NCI-H69 (cell line): ENCODE data around the gene SPACA1.
A peak's percentile ranks its signal among the peaks of the same experiment; 100 is the strongest.
"Not testable (repeated sequence)": the region's sequence is repeated elsewhere in the genome, so short reads cannot be mapped to it uniquely, and the experiment has no call there.

Experiments used
- DNase-seq: peaks from one replicate; lab custom pipeline; 2025; lab: John Stamatoyannopoulos, UW

SPACA1 gene

DNA sequence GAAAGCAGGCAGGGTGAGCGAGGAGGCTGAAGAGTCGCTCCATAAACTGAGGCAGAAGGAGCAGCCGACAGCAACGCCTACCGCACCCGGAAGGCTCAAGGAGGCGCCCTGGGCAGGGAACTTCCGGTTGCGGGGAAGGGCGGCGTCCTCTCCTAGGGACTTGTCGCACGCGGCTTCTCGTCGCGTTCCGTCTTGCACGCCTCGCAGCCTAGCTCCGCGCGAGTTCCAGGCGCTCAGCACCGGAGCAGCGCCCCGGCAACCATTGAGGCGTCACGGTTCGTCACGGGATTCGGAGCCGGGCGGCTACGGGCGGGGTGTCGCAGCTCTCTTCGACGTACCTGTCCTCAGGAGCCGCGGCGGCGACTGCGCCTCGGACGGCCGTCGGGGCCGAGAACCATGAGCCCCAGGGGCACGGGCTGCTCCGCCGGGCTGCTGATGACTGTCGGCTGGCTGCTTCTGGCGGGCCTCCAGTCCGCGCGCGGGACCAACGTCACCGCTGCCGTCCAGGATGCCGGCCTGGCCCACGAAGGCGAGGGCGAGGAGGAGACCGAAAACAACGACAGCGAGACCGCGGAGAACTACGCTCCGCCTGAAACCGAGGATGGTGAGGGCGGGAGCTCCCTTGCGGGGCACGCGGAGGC is at the start of gene SPACA1:
SPACA1 (plus strand) TSS at position 332 of the 641 bp plus-strand sequence; CDS start at position 397, 65 bp downstream.
- no peak for DNase-seq

DNA sequence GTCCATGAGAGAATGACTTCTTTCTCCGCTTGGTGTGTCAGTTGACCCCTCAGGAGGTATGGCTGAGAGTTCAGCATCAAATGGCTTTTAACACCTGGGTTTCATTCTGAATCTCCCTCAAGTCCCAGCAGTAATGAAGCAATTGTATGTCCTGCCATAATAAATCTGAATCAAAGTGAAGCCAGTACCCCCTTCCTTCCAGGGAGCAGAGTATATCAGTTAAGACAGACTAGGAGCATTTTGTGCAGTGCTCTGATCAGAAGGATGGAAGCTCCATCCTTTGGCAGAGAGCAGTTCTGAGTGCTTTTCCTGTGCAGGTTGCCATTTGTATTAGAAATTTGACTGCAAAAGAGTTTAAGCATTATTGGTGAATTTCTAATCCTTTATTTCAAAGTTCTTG is 46.9 kb upstream of the SPACA1 start:
- DNase-seq, result no peak

DNA sequence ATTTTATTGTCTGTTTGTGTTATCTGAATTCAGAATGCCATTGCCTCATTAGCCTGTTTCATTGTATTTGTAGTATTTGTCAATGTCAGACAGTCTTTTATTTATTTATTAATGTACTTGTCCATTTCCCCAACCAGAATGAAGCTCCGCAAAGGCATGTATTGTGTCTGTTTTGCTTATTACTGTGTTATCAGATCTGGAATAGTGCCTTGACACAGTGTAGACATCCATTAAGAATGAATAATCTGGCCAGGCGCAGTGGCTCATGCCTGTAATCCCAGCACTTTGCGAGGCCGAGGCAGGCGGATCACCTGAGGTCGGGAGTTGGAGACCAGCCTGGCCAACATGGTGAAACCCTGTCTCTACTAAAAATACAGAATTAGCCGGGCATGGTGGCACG is 46.4 kb upstream of the SPACA1 start:
- DNase-seq, result not testable (repeated sequence)

DNA sequence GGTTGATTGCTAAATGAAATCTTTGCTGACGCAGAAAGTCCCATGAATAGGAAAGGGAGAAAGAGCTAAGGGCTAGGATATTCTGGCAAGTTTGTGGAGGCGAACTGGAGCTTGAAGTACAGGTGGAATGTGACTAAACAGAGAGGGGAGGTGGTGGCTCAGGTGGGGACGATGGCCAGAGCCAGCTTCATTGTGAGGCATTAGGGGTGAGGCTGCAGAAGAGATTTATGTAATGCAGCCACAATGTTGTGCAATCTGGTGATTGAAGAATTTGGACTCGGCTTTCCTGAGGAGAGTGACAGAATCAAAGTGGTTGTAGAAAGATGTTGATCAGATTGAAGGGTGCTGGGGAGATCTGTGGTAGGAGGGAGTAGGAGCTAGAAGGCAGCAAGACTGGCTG is 42.9 kb upstream of the SPACA1 start:
- no peak for DNase-seq

DNA sequence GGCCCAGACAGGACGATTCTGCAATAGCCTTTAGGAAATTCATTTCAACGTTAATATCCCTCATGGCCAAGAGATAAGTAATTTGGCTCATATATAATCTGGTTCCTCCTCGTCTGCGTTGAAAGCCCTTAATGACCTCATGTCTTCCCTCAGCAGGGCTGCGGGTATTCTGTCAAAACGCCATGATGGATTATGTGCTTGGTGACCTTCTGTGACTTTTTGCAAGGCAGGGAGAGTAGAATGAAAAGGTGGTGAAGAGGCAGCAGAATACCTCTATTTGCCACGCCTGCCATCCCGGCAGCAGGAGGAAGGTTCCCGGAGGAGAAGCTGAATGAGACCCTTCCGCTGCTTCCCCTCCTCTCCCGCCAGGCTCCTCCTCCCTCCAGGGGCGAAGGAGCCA is 41.1 kb upstream of the SPACA1 start:
- DNase-seq, result peak; percentile 45

GRCh38 chr6:88008411-88008810 is 39.2 kb upstream of the SPACA1 start:
- DNase-seq, result no peak

DNA sequence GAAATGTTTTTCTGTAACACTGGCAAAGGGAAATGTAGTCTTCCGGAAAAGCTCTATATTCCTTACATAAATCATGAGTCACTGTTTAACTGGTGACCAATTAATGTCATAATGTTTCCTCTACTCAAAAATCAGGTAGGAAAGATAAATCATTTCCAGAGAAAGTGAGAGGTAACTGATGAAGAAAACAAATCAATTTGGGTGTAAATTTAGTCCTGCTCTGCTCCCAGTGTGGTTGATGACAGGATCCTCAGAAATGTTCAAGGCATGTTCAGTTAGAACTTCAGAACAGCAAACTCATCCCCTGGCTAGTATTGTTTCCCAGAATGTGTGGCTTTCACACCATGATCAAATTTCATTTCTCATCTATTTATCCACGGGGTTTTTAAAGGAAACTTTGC is 38.8 kb upstream of the SPACA1 start:
- DNase-seq, result no peak

- no peak for DNase-seq
Observed at GRCh38 chr6:88013015-88013414, 34.6 kb upstream of the SPACA1 start.

- peak; percentile 7 for DNase-seq
Observed at GRCh38 chr6:88013554-88013953, 34.1 kb upstream of the SPACA1 start.

DNA sequence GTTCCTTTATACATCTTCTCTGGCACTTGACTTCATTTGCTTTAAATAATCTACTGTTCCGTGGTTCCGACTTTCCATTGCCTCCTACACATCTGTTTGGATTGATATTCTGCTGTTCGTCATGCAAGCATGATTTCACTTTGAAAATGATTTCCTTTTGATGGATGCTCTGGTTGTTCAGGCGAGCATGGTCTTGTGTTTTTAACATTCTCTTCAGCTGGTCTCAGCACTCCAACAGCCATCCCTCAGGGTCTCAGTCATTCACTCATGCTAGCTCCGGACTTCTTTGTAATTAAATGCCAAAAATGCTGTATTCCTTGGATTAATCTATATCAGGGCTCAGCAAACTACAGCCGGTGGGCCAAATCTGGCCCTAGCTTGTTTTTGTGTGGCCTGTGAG is 27.2 kb upstream of the SPACA1 start:
- DNase-seq, result no peak

GRCh38 chr6:88024696-88025095 is 22.9 kb upstream of the SPACA1 start:
- no peak for DNase-seq

GRCh38 chr6:88031550-88031949 is 16.1 kb upstream of the SPACA1 start:
- DNase-seq, result no peak

DNA sequence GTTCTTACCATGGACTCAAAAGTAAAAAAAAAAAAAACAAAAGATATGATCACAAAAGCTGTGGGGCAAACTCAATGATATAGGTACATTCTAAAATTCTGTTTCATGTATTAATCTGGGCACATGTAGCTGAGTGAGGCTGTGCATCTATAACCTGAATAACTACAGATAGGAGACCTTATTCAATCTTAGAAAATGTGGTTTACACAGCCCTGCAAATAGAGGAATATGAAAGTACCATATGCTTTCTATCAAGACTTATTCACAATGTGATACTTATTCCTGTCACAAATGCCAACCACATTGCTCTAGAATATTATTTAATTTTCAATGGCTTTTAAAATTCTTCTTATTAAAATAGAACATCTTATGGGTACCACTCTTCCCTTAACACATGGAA is 3.1 kb upstream of the SPACA1 start:
- DNase-seq, result no peak

GRCh38 chr6:88045521-88046136 is 2.0 kb upstream of the SPACA1 start:
- DNase-seq, result no peak

GRCh38 chr6:88048578-88048977 is 937 bp downstream of the SPACA1 start:
- DNase-seq, result peak; percentile 89

GRCh38 chr6:88050140-88050818 is 2.6 kb downstream of the SPACA1 start:
- no peak for DNase-seq

DNA sequence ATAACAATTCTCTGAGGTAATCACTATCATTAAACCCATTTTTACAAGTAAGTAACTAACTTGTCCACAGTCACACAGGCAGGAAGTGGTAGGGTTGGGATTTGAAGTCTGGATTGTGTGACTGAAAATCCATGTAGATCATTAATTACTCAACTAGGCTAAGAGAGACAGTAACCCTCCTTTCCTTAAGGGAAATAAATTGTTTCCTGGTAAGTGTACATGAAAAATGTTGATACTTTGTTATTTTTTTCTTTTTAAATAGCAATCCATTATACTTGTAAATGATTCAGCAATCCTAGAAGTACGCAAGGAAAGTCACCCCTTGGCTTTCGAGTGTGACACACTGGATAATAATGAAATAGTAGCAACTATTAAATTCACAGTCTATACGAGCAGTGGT is 11.6 kb downstream of the SPACA1 start:
- no peak for DNase-seq

GRCh38 chr6:88062376-88062775 is 14.7 kb downstream of the SPACA1 start:
- no peak for DNase-seq

- no peak for DNase-seq
Observed at GRCh38 chr6:88072462-88072861, 24.8 kb downstream of the SPACA1 start.

GRCh38 chr6:88074791-88075190 is 27.1 kb downstream of the SPACA1 start:
- DNase-seq, result no peak

DNA sequence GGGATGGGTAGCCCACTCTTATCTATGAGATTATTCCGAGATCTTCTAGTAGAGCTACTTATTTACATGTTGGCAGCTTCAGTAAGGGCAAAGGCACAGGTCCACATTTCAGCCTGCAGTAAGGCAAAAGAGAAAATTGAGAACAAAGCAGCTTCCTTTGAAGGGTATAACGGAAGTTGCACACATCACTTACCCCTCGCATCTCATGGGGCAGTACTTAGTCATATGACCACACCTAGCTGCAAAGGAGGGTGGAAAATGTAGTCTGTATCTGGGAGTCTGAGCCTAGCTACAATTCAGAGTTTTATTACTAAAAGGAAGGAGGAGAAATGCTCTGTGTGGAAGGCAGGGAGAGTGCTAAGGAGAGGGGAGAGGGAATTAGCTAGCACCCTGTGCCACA is 29.7 kb downstream of the SPACA1 start:
- DNase-seq, result no peak

- DNase-seq, result no peak
Observed at GRCh38 chr6:88086792-88087191, 39.2 kb downstream of the SPACA1 start.

DNA sequence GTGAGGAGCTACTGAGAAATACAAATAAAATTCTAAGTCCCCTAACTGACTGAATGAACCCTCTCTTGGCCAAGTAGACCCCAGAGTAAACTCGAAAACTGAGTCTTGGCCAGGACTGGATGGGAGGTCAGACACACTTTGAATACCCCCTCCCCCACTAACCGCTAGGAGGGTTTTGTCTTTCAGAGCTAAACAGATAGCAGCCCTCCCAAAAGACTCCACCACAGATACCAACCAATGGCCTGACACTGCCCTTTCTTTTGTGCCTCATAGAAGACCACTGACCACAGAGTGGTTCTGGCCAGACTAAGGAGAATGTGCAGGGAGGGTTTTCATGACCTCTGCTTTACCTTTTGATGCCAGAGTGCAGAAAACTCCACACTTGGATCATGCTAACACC is 42.1 kb downstream of the SPACA1 start:
- DNase-seq, result no peak
